ENCODE measurements around the gene HOXA13. TPM values are rescaled to one million over a fixed set of nuclear protein-coding genes. Genes with fewer than 3 reads are reported as not detected.

HOXA13 gene
- total RNA-seq, 3 donors from 2014 or later, result 0.16 to 0.33 TPM; not detected in 1

- DNase-seq (ENCODE audit: low spot score in 2 of 2), result peak; percentile 47 to 51
- Histone ChIP-seq H3K4me3 (peak overlapping the region; percentile 65 to 93 (median 67)), H3K36me3 (no peaks in the 10 kb centered on the region), H3K4me1 (peaks cover 5 to 9% of the 10 kb centered on the region in 2 donors), H3K9me3 (no peaks in the 10 kb centered on the region), H3K27ac (peak overlapping the region; percentile 91 to 96), H3K27me3 (peaks cover 7 to 45% of the 10 kb centered on the region in 2 donors)
- TF ChIP-seq POLR2AphosphoS5 (IDR thresholded peaks at IDR 0.05) (no peak), CTCF (IDR thresholded peaks at IDR 0.05) (no peak), POLR2A (IDR thresholded peaks at IDR 0.05) (no peak)
- intact Hi-C loops (cut with DNase I; ENCODE audit: low total_unique reads), result loop anchor here (10.0 kb wide), 1 partner anchor 950 kb away; the partner anchor contains the start of genes CBX3 and HNRNPA2B1
These were observed 44.7 kb downstream of the HOXA13 start for GRCh38 chr7:27154901-27155815.

GRCh38 chr7:27154369-27154768 lies 45.5 kb downstream of the HOXA13 start:
- intact Hi-C loops (cut with DNase I; ENCODE audit: low total_unique reads), result loop anchor here (10.0 kb wide), 1 partner anchor 950 kb away; the partner anchor contains the start of genes CBX3 and HNRNPA2B1
- peaks cover 5 to 9% of the 10 kb centered on the region in 2 donors for H3K4me1 ChIP-seq
- peak overlapping the region; percentile 40 to 96 for H3K27ac ChIP-seq
- TF ChIP-seq POLR2A (IDR thresholded peaks at IDR 0.05) (no peak), POLR2AphosphoS5 (IDR thresholded peaks at IDR 0.05) (no peak), CTCF (IDR thresholded peaks at IDR 0.05) (no peak)
- DNase-seq (ENCODE audit: low spot score in 2 of 2), result peak in 1 of 2 donors; percentile 37
- H3K4me3 ChIP-seq, result peak overlapping the region in 2 of 3 donors; percentile 65 to 93
- peaks cover 7 to 39% of the 10 kb centered on the region in 2 donors for H3K27me3 ChIP-seq
- no peaks in the 10 kb centered on the region for H3K36me3 ChIP-seq
- no peaks in the 10 kb centered on the region for H3K9me3 ChIP-seq

GRCh38 chr7:27153526-27153925 lies 46.4 kb downstream of the HOXA13 start:
- Histone ChIP-seq H3K4me3 (no peak overlapping the region), H3K4me1 (peaks cover 5 to 9% of the 10 kb centered on the region in 2 donors), H3K9me3 (no peaks in the 10 kb centered on the region), H3K36me3 (no peaks in the 10 kb centered on the region), H3K27me3 (peaks cover 7 to 39% of the 10 kb centered on the region in 2 donors), H3K27ac (peak overlapping the region; percentile 95 to 96)
- no peak for TF ChIP-seq CTCF (IDR thresholded peaks at IDR 0.05)
- peak in 1 of 2 donors; percentile 16 for DNase-seq (ENCODE audit: low spot score in 2 of 2)
- intact Hi-C loops (cut with DNase I; ENCODE audit: low total_unique reads), result loop anchor here (10.0 kb wide), 1 partner anchor 949 kb away; the partner anchor contains the start of genes CBX3 and HNRNPA2B1

GRCh38 chr7:27152816-27153442 lies 47.0 kb downstream of the HOXA13 start:
- intact Hi-C loops (cut with DNase I; ENCODE audit: low total_unique reads), result loop anchor here (10.0 kb wide), 1 partner anchor 948 kb away; the partner anchor contains the start of genes CBX3 and HNRNPA2B1
- Histone ChIP-seq H3K4me3 (peak overlapping the region; percentile 68 to 80 (median 75)), H3K36me3 (no peaks in the 10 kb centered on the region), H3K27me3 (peaks cover 7 to 45% of the 10 kb centered on the region in 2 donors), H3K4me1 (peaks cover 5 to 9% of the 10 kb centered on the region in 2 donors), H3K27ac (peak overlapping the region; percentile 95 to 96), H3K9me3 (no peaks in the 10 kb centered on the region)
- TF ChIP-seq POLR2A (IDR thresholded peaks at IDR 0.05) (no peak), CTCF (IDR thresholded peaks at IDR 0.05) (no peak), POLR2AphosphoS5 (IDR thresholded peaks at IDR 0.05) (no peak)
- DNase-seq (ENCODE audit: low spot score in 2 of 2), result peak in 1 of 2 donors; percentile 48

All from breast epithelium (tissue), 4 donors.